HL-60 (cell line): Measurements from ENCODE around the gene CACNG4.

Experiments
- POLR2AphosphoS5 ChIP-seq: IDR thresholded peaks from 2 replicates; pipeline ENCODE4 v1.6.1; 2012; ENCODE audit warnings: low read depth
- TF ChIP-seq, protein P1 (sequence below): IDR thresholded peaks from one replicate; pipeline ENCODE4 v1.5.1; 2011; ENCODE audit warnings: low read length, control low read depth, inconsistent platforms; ENCODE audit not compliant: insufficient read depth

DNA sequence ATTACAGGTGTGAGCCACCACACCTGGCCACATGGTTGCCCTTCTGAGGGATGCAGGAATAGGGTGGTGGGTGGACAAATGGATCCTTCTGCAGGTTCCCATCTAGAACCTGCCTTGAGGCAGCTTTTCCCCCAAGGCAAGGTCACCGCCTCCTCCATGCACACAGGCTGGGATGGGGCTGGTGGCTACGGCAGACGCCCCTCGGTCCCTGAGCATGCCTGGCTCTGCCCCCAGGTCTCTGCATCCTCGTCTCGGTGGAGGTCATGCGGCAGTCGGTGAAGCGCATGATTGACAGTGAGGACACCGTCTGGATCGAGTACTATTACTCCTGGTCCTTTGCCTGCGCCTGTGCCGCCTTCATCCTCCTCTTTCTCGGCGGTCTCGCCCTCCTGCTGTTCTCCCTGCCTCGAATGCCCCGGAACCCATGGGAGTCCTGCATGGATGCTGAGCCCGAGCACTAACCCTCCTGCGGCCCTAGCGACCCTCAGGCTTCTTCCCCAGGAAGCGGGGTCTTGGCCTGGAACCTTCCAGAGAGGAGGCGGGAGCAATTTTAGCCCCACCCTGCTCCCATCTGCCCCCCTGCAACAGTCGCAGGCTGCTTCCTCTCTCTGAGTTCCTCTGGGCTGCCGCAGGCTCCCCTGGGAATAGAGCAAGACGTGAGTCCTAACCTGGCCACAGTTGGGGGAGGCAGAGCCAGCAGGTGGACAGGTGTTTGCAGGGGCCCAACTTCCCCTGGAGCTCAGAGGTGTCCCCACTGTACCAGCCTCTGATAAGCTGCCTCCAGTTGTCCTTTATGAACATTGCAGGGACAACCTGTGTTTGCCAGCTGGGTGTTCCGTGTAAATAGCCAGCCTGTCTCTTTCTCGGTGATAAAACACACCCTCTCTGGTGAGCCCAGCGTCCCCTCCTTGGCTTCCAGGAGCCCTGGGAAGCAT lies 91.6 kb downstream of the CACNG4 start:
- TF ChIP-seq, protein P1, sequence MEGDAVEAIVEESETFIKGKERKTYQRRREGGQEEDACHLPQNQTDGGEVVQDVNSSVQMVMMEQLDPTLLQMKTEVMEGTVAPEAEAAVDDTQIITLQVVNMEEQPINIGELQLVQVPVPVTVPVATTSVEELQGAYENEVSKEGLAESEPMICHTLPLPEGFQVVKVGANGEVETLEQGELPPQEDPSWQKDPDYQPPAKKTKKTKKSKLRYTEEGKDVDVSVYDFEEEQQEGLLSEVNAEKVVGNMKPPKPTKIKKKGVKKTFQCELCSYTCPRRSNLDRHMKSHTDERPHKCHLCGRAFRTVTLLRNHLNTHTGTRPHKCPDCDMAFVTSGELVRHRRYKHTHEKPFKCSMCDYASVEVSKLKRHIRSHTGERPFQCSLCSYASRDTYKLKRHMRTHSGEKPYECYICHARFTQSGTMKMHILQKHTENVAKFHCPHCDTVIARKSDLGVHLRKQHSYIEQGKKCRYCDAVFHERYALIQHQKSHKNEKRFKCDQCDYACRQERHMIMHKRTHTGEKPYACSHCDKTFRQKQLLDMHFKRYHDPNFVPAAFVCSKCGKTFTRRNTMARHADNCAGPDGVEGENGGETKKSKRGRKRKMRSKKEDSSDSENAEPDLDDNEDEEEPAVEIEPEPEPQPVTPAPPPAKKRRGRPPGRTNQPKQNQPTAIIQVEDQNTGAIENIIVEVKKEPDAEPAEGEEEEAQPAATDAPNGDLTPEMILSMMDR = no peak
- TF ChIP-seq POLR2AphosphoS5 = no peak
